GM18505 (cell line): ENCODE data around the gene STAG2.
"Not testable (repeated sequence)": the region's sequence is repeated elsewhere in the genome, so short reads cannot be mapped to it uniquely, and the experiment has no call there.

Experiments used
- ATAC-seq: cut with Tn5 transposase; IDR thresholded peaks from one replicate; pipeline ENCODE4 v1.9.1; 2021; ENCODE audit not compliant: unreplicated experiment
- POLR2A ChIP-seq: IDR thresholded peaks from 4 replicates; pipeline ENCODE4 v1.6.1; 2011; ENCODE audit warnings: borderline replicate concordance; ENCODE audit not compliant: insufficient read depth, insufficient read length; ENCODE audit errors: extremely low read depth

Gene STAG2

GRCh38 chrX:124035657-124036056 lies 74.2 kb downstream of the STAG2 start:
- TF ChIP-seq POLR2A = no peak
- no peak for ATAC-seq

GRCh38 chrX:124042042-124042441 lies 80.5 kb downstream of the STAG2 start:
- TF ChIP-seq POLR2A = no peak
- no peak for ATAC-seq

- no peak for ATAC-seq
- TF ChIP-seq POLR2A = no peak
Measured at GRCh38 chrX:124045109-124045508, 83.6 kb downstream of the STAG2 start.

GRCh38 chrX:124084417-124084816 lies 122.9 kb downstream of the STAG2 start:
- ATAC-seq = not testable (repeated sequence)

GRCh38 chrX:124085063-124085462 lies 123.6 kb downstream of the STAG2 start:
- TF ChIP-seq POLR2A = no peak
- ATAC-seq = no peak

GRCh38 chrX:124086411-124086810 lies 124.9 kb downstream of the STAG2 start:
- no peak for ATAC-seq
- no peak for TF ChIP-seq POLR2A

- ATAC-seq = no peak
- no peak for TF ChIP-seq POLR2A
Measured at GRCh38 chrX:124087000-124087746, 125.7 kb downstream of the STAG2 start.

- no peak for TF ChIP-seq POLR2A
- ATAC-seq = no peak
Measured at GRCh38 chrX:124093222-124093621, 131.7 kb downstream of the STAG2 start.

GRCh38 chrX:124097116-124097515 lies 135.6 kb downstream of the STAG2 start:
- no peak for TF ChIP-seq POLR2A
- no peak for ATAC-seq

- TF ChIP-seq POLR2A = no peak
- no peak for ATAC-seq
Measured at GRCh38 chrX:124098089-124098488, 136.6 kb downstream of the STAG2 start.

GRCh38 chrX:124103966-124104365 lies 142.5 kb downstream of the STAG2 start:
- no peak for ATAC-seq
- TF ChIP-seq POLR2A = no peak

GRCh38 chrX:124104512-124104911 lies 143.0 kb downstream of the STAG2 start:
- not testable (repeated sequence) for ATAC-seq

GRCh38 chrX:124113621-124114600 lies 152.4 kb downstream of the STAG2 start:
- no peak for ATAC-seq

GRCh38 chrX:124117325-124117724 lies 155.8 kb downstream of the STAG2 start:
- no peak for TF ChIP-seq POLR2A
- ATAC-seq = no peak

More at GRCh38 chrX:124113621-124114600, 152.4 kb downstream of the STAG2 start:
- TF ChIP-seq POLR2A = no peak
